CD14-positive monocyte (primary cell): ENCODE measurements around the gene RALGDS. TPM values are rescaled to one million over a fixed set of nuclear protein-coding genes. Genes with fewer than 3 reads are reported as not detected.

Experiments
- DNase-seq, 3 donors: peaks; one replicate each; pipeline ENCODE4 v3.0.0-alpha.2; 2011 to 2022
- H2AFZ ChIP-seq: 2 replicates; pipeline ENCODE4 v1.6.0; 2012; ENCODE audit warnings: mild to moderate bottlenecking, low read depth, low read length, inconsistent platforms; ENCODE audit not compliant: insufficient read depth, poor library complexity, severe bottlenecking
- H3K27ac ChIP-seq, 2 donors: 1 replicate in 1 of 2; 2 replicates in 1 of 2; pipeline ENCODE4 v1.5.1; 2012 to 2013; ENCODE audit warnings: low read length in 2 of 2, control low read depth in 1 of 2, inconsistent platforms in 1 of 2, low read depth in 1 of 2, mild to moderate bottlenecking in 1 of 2
- H3K27me3 ChIP-seq, 2 donors: one replicate each; pipeline versions ENCODE4 v1.6.0 to v1.6.1; 2011 to 2013; ENCODE audit warnings: low read length in 2 of 2; ENCODE audit not compliant: control insufficient read depth in 2 of 2, insufficient read depth in 2 of 2
- H3K36me3 ChIP-seq, 2 donors: replicated peaks in 1 of 2; 1 replicate in 1 of 2; 2 replicates in 1 of 2; pipeline versions ENCODE4 v1.5.1 to v1.6.1; 2012 to 2013; ENCODE audit warnings: low read length in 2 of 2, control low read depth in 1 of 2, inconsistent platforms in 1 of 2, mild to moderate bottlenecking in 1 of 2; ENCODE audit not compliant: insufficient read depth in 2 of 2, control insufficient read depth in 1 of 2
- H3K4me1 ChIP-seq, 2 donors: 1 replicate in 1 of 2; 2 replicates in 1 of 2; pipeline versions ENCODE4 v1.5.1 to v1.6.1; 2012 to 2013; ENCODE audit warnings: low read length in 2 of 2, control low read depth in 1 of 2, inconsistent platforms in 1 of 2, mild to moderate bottlenecking in 1 of 2, moderate library complexity in 1 of 2; ENCODE audit not compliant: insufficient read depth in 2 of 2, control insufficient read depth in 1 of 2
- H3K4me2 ChIP-seq: replicated peaks from 2 replicates; pipeline ENCODE3; 2012; ENCODE audit warnings: low read length, moderate library complexity, mild to moderate bottlenecking; ENCODE audit not compliant: poor library complexity, severe bottlenecking; ENCODE audit errors: extremely low read depth
- H3K4me3 ChIP-seq, 3 experiments: fragments of 200-600 bp in 1 of 3; sonication (generic) in 1 of 3; replicated peaks in 1 of 3; 1 replicate in 2 of 3; 2 replicates in 1 of 3; pipeline ENCODE4 v1.5.1; 2011 to 2013; ENCODE audit warnings: low read length in 3 of 3, mild to moderate bottlenecking in 3 of 3, control low read depth in 2 of 3, low read depth in 2 of 3, inconsistent platforms in 1 of 3, moderate library complexity in 1 of 3
- H3K79me2 ChIP-seq: 2 replicates; pipeline ENCODE4 v1.6.0; 2012; ENCODE audit warnings: mild to moderate bottlenecking, control low read depth, inconsistent platforms, low read length, moderate library complexity; ENCODE audit not compliant: insufficient read depth
- H3K9ac ChIP-seq: 2 replicates; pipeline ENCODE4 v1.6.0; 2017; ENCODE audit warnings: low read length, mild to moderate bottlenecking; ENCODE audit not compliant: insufficient read depth, poor library complexity, severe bottlenecking
- H3K9me3 ChIP-seq, 2 donors: replicated peaks in 1 of 2; 1 replicate in 1 of 2; 2 replicates in 1 of 2; pipeline versions ENCODE4 v1.5.1 to v1.6.1; 2012 to 2013; ENCODE audit warnings: low read length in 2 of 2, control low read depth in 1 of 2; ENCODE audit not compliant: control insufficient read depth in 1 of 2, insufficient read depth in 1 of 2
- H4K20me1 ChIP-seq: 2 replicates; pipeline ENCODE4 v1.6.0; 2012; ENCODE audit warnings: mild to moderate bottlenecking, low read length, control low read depth, moderate library complexity; ENCODE audit not compliant: insufficient read depth
- H3K27ac Mint-ChIP-seq, 7 donors: one replicate each; pipeline ENCODE4 v1.8.0; 2020; ENCODE audit warnings: mild to moderate bottlenecking in 7 of 7, mixed read lengths in 7 of 7, moderate library complexity in 6 of 7, inconsistent platforms in 2 of 7
- H3K27me3 Mint-ChIP-seq, 3 donors: one replicate each; pipeline ENCODE4 v1.8.0; 2021 to 2022; ENCODE audit warnings: low read depth in 3 of 3, mild to moderate bottlenecking in 3 of 3, mixed read lengths in 3 of 3, moderate library complexity in 3 of 3, inconsistent platforms in 1 of 3
- H3K36me3 Mint-ChIP-seq, 2 donors: one replicate each; pipeline ENCODE4 v1.8.0; 2020; ENCODE audit warnings: mixed read lengths in 2 of 2, inconsistent platforms in 1 of 2, mild to moderate bottlenecking in 1 of 2
- H3K4me1 Mint-ChIP-seq: one replicate; pipeline ENCODE4 v1.8.0; 2020; ENCODE audit warnings: mild to moderate bottlenecking, mixed read lengths
- H3K4me3 Mint-ChIP-seq, 2 donors: one replicate each; pipeline ENCODE4 v1.8.0; 2020; ENCODE audit warnings: mild to moderate bottlenecking in 2 of 2, mixed read lengths in 2 of 2, moderate library complexity in 1 of 2
- H3K9me3 Mint-ChIP-seq, 7 donors: one replicate each; pipeline ENCODE4 v1.8.0; 2020 to 2022; ENCODE audit warnings: mixed read lengths in 7 of 7, mild to moderate bottlenecking in 6 of 7, moderate library complexity in 6 of 7, inconsistent platforms in 2 of 7
- WGBS: methylation state at CpG from one replicate; pipeline ENCODE4 v1.1.5; 2013; ENCODE audit warnings: missing lambda C conversion rate; ENCODE audit not compliant: insufficient coverage; 5-methylcytosine and 5-hydroxymethylcytosine counted together
- intact Hi-C, 2 donors: fragments of 100-400 bp; cut with micrococcal nuclease; formaldehyde crosslinking; loops; one replicate each; pipeline versions ENCODE4 v1.15.0 to v1.15.1; 2023
- polyA plus RNA-seq, 3 donors: library from polyadenylated mRNA; depleted of rRNA in 1 of 3; unstranded in 2 of 3; stranded (reverse) in 1 of 3; fragments of 300-500 nt in 2 of 3; fragments of >200 nt in 1 of 3; fragmentation: Illumina TruSeq in 2 of 3; gene quantifications; 1 replicate in 2 of 3; 2 replicates in 1 of 3; pipeline ENCODE4 v1.2.3, GENCODE V29; 2012 to 2021
- TF ChIP-seq, protein P1 (sequence below): fragments of 200-600 bp; IDR thresholded peaks from one replicate; pipeline ENCODE4 v1.8.0; 2022; ENCODE audit warnings: antibody characterized with exemption, mild to moderate bottlenecking

RALGDS gene
- polyA plus RNA-seq, 3 donors: 3.5 to 63.8 (median 4.2) TPM

DNA sequence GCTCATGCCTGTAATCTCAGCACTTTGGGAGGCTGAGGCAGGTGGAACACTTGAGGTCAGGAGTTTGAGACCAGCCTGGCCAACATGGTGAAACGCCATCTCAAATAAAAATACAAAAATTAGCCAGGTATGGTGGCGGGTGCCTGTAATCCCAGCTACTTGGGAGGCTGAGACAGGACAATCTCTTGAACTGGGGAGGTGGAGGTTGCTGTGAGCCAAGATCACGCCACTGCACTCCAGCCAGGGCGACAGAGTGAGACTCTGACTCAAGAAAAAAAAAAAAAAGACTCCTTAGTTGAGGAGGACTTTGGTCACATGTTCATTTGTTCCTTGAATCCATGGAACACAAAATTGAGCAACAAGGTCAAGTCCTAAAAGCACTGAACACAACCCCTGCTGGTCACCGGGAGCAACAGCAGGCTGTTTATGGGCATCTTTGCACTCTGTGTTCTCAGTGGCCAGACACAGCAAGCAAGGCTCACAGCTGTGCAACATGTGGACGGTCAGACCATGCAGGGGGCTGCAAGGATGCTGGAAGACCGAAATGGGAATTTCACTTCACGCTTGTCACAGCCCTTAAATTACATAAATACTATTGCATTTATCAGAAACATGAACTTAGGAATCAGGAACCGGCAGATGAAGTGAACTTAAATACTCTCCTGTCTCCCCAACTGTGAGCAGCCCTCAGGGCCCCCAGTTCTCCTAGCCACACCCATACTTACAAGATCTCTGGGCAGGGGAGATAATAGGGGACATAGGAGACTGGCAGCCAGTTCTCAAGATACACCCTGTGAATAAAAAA, 39.9 kb upstream of the RALGDS start:
- Histone ChIP-seq H3K36me3 (peaks cover 22 to 41% of the 10 kb centered on the region in 2 donors), H3K9me3 (no peaks in the 10 kb centered on the region), H3K9ac (no peak overlapping the region), H2AFZ (no peak overlapping the region), H3K27me3 (peaks cover 0 to 6% of the 10 kb centered on the region in 2 donors), H3K4me1 (peaks cover 32 to 38% of the 10 kb centered on the region in 2 donors), H3K27ac (no peak overlapping the region), H3K79me2 (peaks cover 9% of the 10 kb centered on the region), H3K4me3 (no peak overlapping the region), H4K20me1 (peaks cover 54% of the 10 kb centered on the region), H3K4me2 (no peak overlapping the region)
- intact Hi-C loops: no loop called here
- H3K9me3 Mint-ChIP-seq: no peaks in the 10 kb centered on the region
- peak; percentile 73 to 90 (median 83) for DNase-seq
- peak overlapping the region; percentile 50 to 65 for H3K4me3 Mint-ChIP-seq
- peaks cover 30% of the 10 kb centered on the region for H3K4me1 Mint-ChIP-seq
- H3K27ac Mint-ChIP-seq: peak overlapping the region in 2 of 7 donors; percentile 50 to 77
- peaks cover 37 to 55% of the 10 kb centered on the region in 2 donors for H3K36me3 Mint-ChIP-seq
- H3K27me3 Mint-ChIP-seq: peaks cover 0 to 21% (median 10%) of the 10 kb centered on the region in 3 donors
- 41% methylated on average over 5 of the region's 9 CpGs for WGBS
- TF ChIP-seq, protein P1, sequence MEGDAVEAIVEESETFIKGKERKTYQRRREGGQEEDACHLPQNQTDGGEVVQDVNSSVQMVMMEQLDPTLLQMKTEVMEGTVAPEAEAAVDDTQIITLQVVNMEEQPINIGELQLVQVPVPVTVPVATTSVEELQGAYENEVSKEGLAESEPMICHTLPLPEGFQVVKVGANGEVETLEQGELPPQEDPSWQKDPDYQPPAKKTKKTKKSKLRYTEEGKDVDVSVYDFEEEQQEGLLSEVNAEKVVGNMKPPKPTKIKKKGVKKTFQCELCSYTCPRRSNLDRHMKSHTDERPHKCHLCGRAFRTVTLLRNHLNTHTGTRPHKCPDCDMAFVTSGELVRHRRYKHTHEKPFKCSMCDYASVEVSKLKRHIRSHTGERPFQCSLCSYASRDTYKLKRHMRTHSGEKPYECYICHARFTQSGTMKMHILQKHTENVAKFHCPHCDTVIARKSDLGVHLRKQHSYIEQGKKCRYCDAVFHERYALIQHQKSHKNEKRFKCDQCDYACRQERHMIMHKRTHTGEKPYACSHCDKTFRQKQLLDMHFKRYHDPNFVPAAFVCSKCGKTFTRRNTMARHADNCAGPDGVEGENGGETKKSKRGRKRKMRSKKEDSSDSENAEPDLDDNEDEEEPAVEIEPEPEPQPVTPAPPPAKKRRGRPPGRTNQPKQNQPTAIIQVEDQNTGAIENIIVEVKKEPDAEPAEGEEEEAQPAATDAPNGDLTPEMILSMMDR: peak; percentile 91

DNA sequence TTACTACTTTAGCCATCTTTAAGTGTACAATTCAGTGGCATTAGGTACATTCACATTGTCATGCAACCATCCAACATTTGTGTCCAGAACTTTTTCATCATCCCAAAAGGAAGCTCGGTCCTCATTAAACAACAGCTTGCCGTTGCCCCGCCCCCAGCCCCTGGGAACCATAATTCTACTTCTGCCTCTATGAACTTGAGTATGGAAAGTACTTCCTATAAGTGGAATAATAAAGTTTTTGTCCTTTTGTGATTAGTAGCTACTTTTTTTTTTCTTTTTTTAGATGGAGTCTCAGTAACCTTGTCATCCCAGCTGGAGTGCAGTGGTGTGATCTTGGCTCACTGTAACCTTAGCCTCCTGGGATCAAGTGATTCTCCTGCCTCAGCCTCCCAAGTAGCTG, 37.7 kb upstream of the RALGDS start:
- Histone ChIP-seq H3K79me2 (peaks cover 9% of the 10 kb centered on the region), H3K4me3 (no peak overlapping the region), H3K4me1 (peaks cover 25 to 31% of the 10 kb centered on the region in 2 donors), H2AFZ (no peak overlapping the region), H3K9me3 (no peaks in the 10 kb centered on the region), H3K27me3 (no peaks in the 10 kb centered on the region), H4K20me1 (peaks cover 74% of the 10 kb centered on the region), H3K9ac (no peak overlapping the region), H3K36me3 (peaks cover 43 to 63% of the 10 kb centered on the region in 2 donors), H3K27ac (no peak overlapping the region), H3K4me2 (no peak overlapping the region)
- TF ChIP-seq, protein P1: no peak
- Mint-ChIP-seq H3K27me3 (peaks cover 2 to 10% (median 2%) of the 10 kb centered on the region in 3 donors), H3K9me3 (peaks cover 0 to 1% (median 0%) of the 10 kb centered on the region in 7 donors), H3K36me3 (peaks cover 52 to 76% of the 10 kb centered on the region in 2 donors), H3K27ac (no peak overlapping the region), H3K4me1 (peaks cover 25% of the 10 kb centered on the region), H3K4me3 (no peak overlapping the region)
- no CpG with 5 or more reads among the region's 3 CpGs for WGBS
- no peak for DNase-seq
- intact Hi-C loops: no loop called here
